H1 (cell line): ENCODE data around the gene PRSS53. TPM values are rescaled to one million over a fixed set of nuclear protein-coding genes. Genes with fewer than 3 reads are reported as not detected.

Experiments
- CTCF ChIA-PET: fragments of 300-600 bp; sonication (Branson Sonifier 250); formaldehyde crosslinking; loops from one replicate; lab custom pipeline; 2021; ENCODE audit not compliant: partially characterized antibody; lab: Charles Lee
- POLR2A ChIA-PET: fragments of 300-600 bp; sonication (Branson Sonifier 250); formaldehyde crosslinking; loops from one replicate; lab custom pipeline; 2021; ENCODE audit warnings: inconsistent platforms; ENCODE audit not compliant: partially characterized antibody; lab: Charles Lee
- DNase-seq, 2 experiments: peaks; one replicate each; pipeline versions ENCODE4 v3.0.0 to v3.0.0-alpha.2; 2010 to 2022; ENCODE audit warnings: low spot score in 2 of 2, low read depth in 1 of 2, mixed read lengths in 1 of 2
- FAIRE-seq: peaks from 2 replicates; lab custom pipeline; 2011; peaks lifted over from hg19 to GRCh38; lab: Jason Lieb, UNC
- H2AFZ ChIP-seq: 2 replicates; pipeline ENCODE4 v1.8.1; 2012; ENCODE audit warnings: low read length, inconsistent platforms
- H2AK5ac ChIP-seq: 2 replicates; pipeline ENCODE4 v1.6.1; 2013; ENCODE audit warnings: low read depth, low read length
- H2BK120ac ChIP-seq: replicated peaks from 2 replicates; pipeline ENCODE3; 2013; ENCODE audit warnings: low read depth, low read length, inconsistent platforms
- H2BK12ac ChIP-seq: 2 replicates; pipeline ENCODE4 v1.6.1; 2013; ENCODE audit warnings: low read depth, low read length
- H2BK15ac ChIP-seq: 2 replicates; pipeline ENCODE4 v1.6.1; 2013; ENCODE audit warnings: low read length
- H2BK20ac ChIP-seq: 2 replicates; pipeline ENCODE4 v1.6.1; 2013; ENCODE audit warnings: low read length
- H2BK5ac ChIP-seq: 2 replicates; pipeline ENCODE4 v1.6.1; 2013; ENCODE audit warnings: low read depth, low read length
- H3K14ac ChIP-seq: 2 replicates; pipeline ENCODE4 v1.6.1; 2013; ENCODE audit warnings: inconsistent platforms; ENCODE audit not compliant: insufficient read length
- H3K18ac ChIP-seq: 2 replicates; pipeline ENCODE4 v1.6.1; 2013; ENCODE audit warnings: low read length; ENCODE audit errors: extremely low read depth
- H3K23ac ChIP-seq: 2 replicates; pipeline ENCODE4 v1.6.1; 2013; ENCODE audit warnings: inconsistent platforms; ENCODE audit not compliant: insufficient read length
- H3K23me2 ChIP-seq: 2 replicates; pipeline ENCODE4 v1.6.1; 2013; ENCODE audit warnings: low read depth, low read length
- H3K27ac ChIP-seq: 2 replicates; pipeline ENCODE4 v1.6.1; 2011; ENCODE audit warnings: low read depth, low read length, inconsistent platforms
- H3K27me3 ChIP-seq, 4 experiments: replicated peaks in 1 of 4; 1 replicate in 1 of 4; 2 replicates in 3 of 4; pipeline versions ENCODE4 v1.6.1 to v1.8.1; 2011 to 2013; ENCODE audit warnings: low read length in 3 of 4, mild to moderate bottlenecking in 3 of 4, inconsistent platforms in 2 of 4, mixed read lengths in 2 of 4, moderate library complexity in 1 of 4; ENCODE audit not compliant: control insufficient read depth in 3 of 4, insufficient read depth in 3 of 4; ENCODE audit errors: extremely low read depth in 1 of 4
- H3K36me3 ChIP-seq, 4 experiments: 2 replicates each; pipeline versions ENCODE4 v1.6.1 to v1.8.1; 2011 to 2013; ENCODE audit warnings: mild to moderate bottlenecking in 4 of 4, low read length in 3 of 4, moderate library complexity in 2 of 4, control low read depth in 1 of 4, inconsistent platforms in 1 of 4; ENCODE audit not compliant: insufficient read depth in 4 of 4, control insufficient read depth in 2 of 4
- H3K4ac ChIP-seq: replicated peaks from 2 replicates; pipeline ENCODE3; 2013; ENCODE audit warnings: low read length, low read depth, mixed read lengths, inconsistent platforms; ENCODE audit not compliant: insufficient read length
- H3K4me1 ChIP-seq, 4 experiments: replicated peaks in 1 of 4; 1 replicate in 1 of 4; 2 replicates in 3 of 4; pipeline versions ENCODE4 v1.6.1 to v1.8.1; 2011 to 2013; ENCODE audit warnings: low read length in 3 of 4, inconsistent platforms in 2 of 4, mixed read lengths in 1 of 4; ENCODE audit not compliant: insufficient read depth in 4 of 4, control insufficient read depth in 3 of 4
- H3K4me2 ChIP-seq, 2 experiments: 2 replicates each; pipeline versions ENCODE4 v1.6.1 to v1.8.1; 2011 to 2013; ENCODE audit warnings: low read depth in 2 of 2, low read length in 2 of 2, control low read depth in 1 of 2, inconsistent platforms in 1 of 2, mild to moderate bottlenecking in 1 of 2; ENCODE audit not compliant: insufficient read depth in 1 of 2
- H3K4me3 ChIP-seq, 4 experiments: fragments of 200-600, 300-600 bp in 1 of 4; sonication (generic), shearing (Covaris generic), sonication (Bioruptor Twin) in 1 of 4; 2 replicates each; pipeline versions ENCODE4 v1.5.1 to v1.8.1; 2011 to 2016; ENCODE audit warnings: low read length in 4 of 4, low read depth in 3 of 4, control low read depth in 2 of 4, inconsistent platforms in 2 of 4, mild to moderate bottlenecking in 2 of 4, mixed read lengths in 1 of 4, moderate library complexity in 1 of 4; ENCODE audit not compliant: insufficient read depth in 2 of 4; ENCODE audit errors: extremely low read depth in 1 of 4
- H3K56ac ChIP-seq: replicated peaks from 2 replicates; pipeline ENCODE3; 2013; ENCODE audit warnings: low read depth, mild to moderate bottlenecking, mixed read lengths, low read length, inconsistent platforms; ENCODE audit not compliant: insufficient read length
- H3K79me1 ChIP-seq: 2 replicates; pipeline ENCODE4 v1.6.1; 2013; ENCODE audit warnings: low read depth, low read length, control low read depth
- H3K79me2 ChIP-seq, 2 experiments: 2 replicates each; pipeline versions ENCODE4 v1.6.1 to v1.8.1; 2012 to 2013; ENCODE audit warnings: low read length in 2 of 2, mild to moderate bottlenecking in 2 of 2, inconsistent platforms in 1 of 2; ENCODE audit not compliant: insufficient read depth in 2 of 2, control insufficient read depth in 1 of 2
- H3K9ac ChIP-seq, 4 experiments: replicated peaks in 1 of 4; 1 replicate in 1 of 4; 2 replicates in 3 of 4; pipeline versions ENCODE4 v1.6.1 to v1.8.1; 2011 to 2013; ENCODE audit warnings: low read depth in 3 of 4, low read length in 3 of 4, control low read depth in 2 of 4, mild to moderate bottlenecking in 2 of 4, moderate library complexity in 2 of 4, inconsistent platforms in 1 of 4; ENCODE audit errors: extremely low read depth in 1 of 4
- H3K9me3 ChIP-seq, 2 experiments: 2 replicates each; pipeline versions ENCODE4 v1.6.1 to v1.8.1; 2012 to 2013; ENCODE audit warnings: mild to moderate bottlenecking in 2 of 2, moderate library complexity in 2 of 2, control low read depth in 1 of 2, inconsistent platforms in 1 of 2, low read depth in 1 of 2, low read length in 1 of 2, mixed read lengths in 1 of 2; ENCODE audit not compliant: insufficient read depth in 2 of 2
- H4K20me1 ChIP-seq, 2 experiments: replicated peaks in 1 of 2; 2 replicates each; pipeline versions ENCODE3 to v1.8.1; 2011 to 2013; ENCODE audit warnings: inconsistent platforms in 2 of 2, low read length in 2 of 2, mild to moderate bottlenecking in 1 of 2; ENCODE audit not compliant: insufficient read depth in 2 of 2, control insufficient read depth in 1 of 2
- H4K5ac ChIP-seq: 2 replicates; pipeline ENCODE4 v1.6.1; 2013; ENCODE audit warnings: low read length, low read depth, mixed read lengths, inconsistent platforms; ENCODE audit not compliant: insufficient read length
- H4K8ac ChIP-seq: 2 replicates; pipeline ENCODE4 v1.8.0; 2013; ENCODE audit warnings: mild to moderate bottlenecking, moderate library complexity, low read length, inconsistent platforms; ENCODE audit not compliant: insufficient read depth; ENCODE audit errors: extremely low read depth
- H4K91ac ChIP-seq: replicated peaks from 2 replicates; pipeline ENCODE3; 2013; ENCODE audit warnings: low read length, mixed read lengths, inconsistent platforms; ENCODE audit not compliant: insufficient read length
- BACH1 ChIP-seq: IDR thresholded peaks from 2 replicates; pipeline ENCODE4 v1.6.1; 2012; ENCODE audit warnings: low read length, improper control_type of control experiment
- MAFK ChIP-seq: IDR thresholded peaks from 2 replicates; pipeline ENCODE4 v1.6.1; 2012; ENCODE audit warnings: low read depth, mild to moderate bottlenecking, improper control_type of control experiment, low read length
- PHF8 ChIP-seq: fragments of 200-600 bp; sonication (generic); conservative IDR thresholded peaks from 2 replicates; pipeline ENCODE4 v1.7.1; 2012; ENCODE audit warnings: low read depth, mild to moderate bottlenecking, inconsistent platforms, low read length, moderate library complexity
- YY1 ChIP-seq: IDR thresholded peaks from 2 replicates; pipeline ENCODE4 v1.6.1; 2011; ENCODE audit warnings: low read depth, mild to moderate bottlenecking, low read length
- WGBS, 2 experiments: shearing (Covaris generic) in 1 of 2; methylation state at CpG; one replicate each; pipeline versions ENCODE4 v1.1.6 to v1.1.7; 2013 to 2015; ENCODE audit warnings: low lambda C conversion rate in 2 of 2, mixed read lengths in 2 of 2, inconsistent platforms in 1 of 2, low coverage in 1 of 2, missing lambda C conversion rate in 1 of 2; ENCODE audit not compliant: insufficient replicate concordance in 2 of 2, insufficient coverage in 1 of 2, insufficient read length in 1 of 2; ENCODE audit errors: extremely low coverage in 1 of 2, missing lambda C conversion rate in 1 of 2; 5-methylcytosine and 5-hydroxymethylcytosine counted together
- polyA plus RNA-seq, 7 experiments: library from polyadenylated mRNA; depleted of rRNA in 3 of 7; stranded (reverse) in 5 of 7; unstranded in 2 of 7; fragments of >200 nt in 5 of 7; fragments of 200-250 nt in 2 of 7; gene quantifications; 1 replicate in 5 of 7; 2 replicates in 1 of 7; 4 replicates in 1 of 7; pipeline versions ENCODE4 v1.2.1 to v1.2.3, GENCODE V29; 2011 to 2013; ENCODE audit warnings: missing spikeins in 2 of 7, mixed read lengths in 2 of 7
- total RNA-seq: library from RNA; stranded (reverse); fragmentation: NEBNext Ultra II Directional; extraction: Animal tissue kit (Norgen Biotek cat#: 25700); gene quantifications from 2 replicates; pipeline ENCODE4 v1.2.1, GENCODE V29; 2021
- TF ChIP-seq, protein P1 (sequence below): IDR thresholded peaks from 2 replicates; pipeline ENCODE4 v1.6.1; 2011; ENCODE audit warnings: low read length, improper control_type of control experiment
- TF ChIP-seq, protein P2 (sequence below): IDR thresholded peaks from 2 replicates; pipeline ENCODE4 v1.6.1; 2012; ENCODE audit warnings: inconsistent platforms

PRSS53 gene
- total and polyA plus RNA-seq, 2 of the 8 experiments (the other 6 are each of a cell fraction or from before 2014, with no cell fraction given) = 1.7 to 2.6 TPM

DNA sequence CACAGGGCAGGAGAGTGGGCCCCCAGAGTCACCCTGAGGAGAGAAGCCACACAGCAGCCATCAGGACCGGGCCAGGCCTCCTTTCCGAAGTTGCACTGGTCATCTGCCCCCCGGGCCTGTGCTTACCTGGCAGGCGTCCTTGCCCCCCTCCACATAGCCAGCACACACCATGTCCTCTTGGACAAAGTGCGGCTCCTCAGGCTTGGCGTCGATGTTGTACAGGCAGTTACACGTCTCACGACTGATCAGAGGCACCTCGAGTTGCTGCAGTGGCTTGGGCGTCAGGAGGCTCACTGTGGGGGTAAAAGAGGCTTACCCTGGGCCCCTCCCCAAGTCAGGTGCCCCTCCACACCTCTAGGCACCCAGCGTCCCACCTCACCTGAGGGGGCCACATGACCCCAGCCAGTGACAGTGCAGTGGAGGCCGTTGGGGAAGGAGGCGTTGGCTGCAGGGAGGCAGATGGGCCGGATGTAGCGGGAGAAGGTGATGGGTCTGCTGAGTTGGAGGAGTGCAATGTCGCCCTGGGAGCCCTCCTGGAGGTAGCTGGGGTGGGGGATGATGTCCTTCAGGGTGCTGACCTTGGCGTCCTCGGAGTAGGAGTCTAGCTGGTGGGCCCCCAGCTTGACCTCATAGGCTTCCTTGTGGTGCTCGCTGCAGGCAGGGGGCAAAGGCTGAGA is 43.7 kb upstream of the PRSS53 start:
- H3K4me1 ChIP-seq = peaks cover 0 to 39% (median 32%) of the 10 kb centered on the region in 4 experiments; a peak in 6 of 7 replicates
- H3K18ac ChIP-seq = no peak overlapping the region
- H2AK5ac ChIP-seq = no peak overlapping the region
- H3K36me3 ChIP-seq = peaks cover 14 to 27% (median 18%) of the 10 kb centered on the region in 4 experiments
- H3K23ac ChIP-seq = no peak overlapping the region
- H3K4me2 ChIP-seq = no peak overlapping the region
- H3K4me3 ChIP-seq = no peak overlapping the region
- DNase-seq = no peak
- H2BK5ac ChIP-seq = no peak overlapping the region
- no peak overlapping the region for H2BK20ac ChIP-seq
- no peak overlapping the region for H3K56ac ChIP-seq
- WGBS, 2 experiments = 87% methylated on average over 20 of the region's 20 CpGs; no CpG with 5 or more reads in 1 of the 2 experiments
- H3K27ac ChIP-seq = no peak overlapping the region
- peaks cover 16% of the 10 kb centered on the region for H3K23me2 ChIP-seq
- no peak overlapping the region for H4K8ac ChIP-seq
- no peak overlapping the region for H3K9ac ChIP-seq
- H3K4ac ChIP-seq = no peak overlapping the region
- 0 out of 2 replicates have a peak overlapping the region, but pooled peaks have one; percentile 29 for H2BK15ac ChIP-seq
- no peak for TF ChIP-seq MAFK
- TF ChIP-seq, protein P1, sequence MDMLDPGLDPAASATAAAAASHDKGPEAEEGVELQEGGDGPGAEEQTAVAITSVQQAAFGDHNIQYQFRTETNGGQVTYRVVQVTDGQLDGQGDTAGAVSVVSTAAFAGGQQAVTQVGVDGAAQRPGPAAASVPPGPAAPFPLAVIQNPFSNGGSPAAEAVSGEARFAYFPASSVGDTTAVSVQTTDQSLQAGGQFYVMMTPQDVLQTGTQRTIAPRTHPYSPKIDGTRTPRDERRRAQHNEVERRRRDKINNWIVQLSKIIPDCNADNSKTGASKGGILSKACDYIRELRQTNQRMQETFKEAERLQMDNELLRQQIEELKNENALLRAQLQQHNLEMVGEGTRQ = no peak
- TF ChIP-seq, protein P2, sequence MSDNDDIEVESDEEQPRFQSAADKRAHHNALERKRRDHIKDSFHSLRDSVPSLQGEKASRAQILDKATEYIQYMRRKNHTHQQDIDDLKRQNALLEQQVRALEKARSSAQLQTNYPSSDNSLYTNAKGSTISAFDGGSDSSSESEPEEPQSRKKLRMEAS = no peak
- no peak for TF ChIP-seq BACH1
- no peak for TF ChIP-seq PHF8
- TF ChIP-seq YY1 = no peak
- TF ChIP-seq, all 59 proteins: peak for 0
- ChIA-PET CTCF (interaction anchor here (1.5 kb wide), 1 partner anchor 39 kb away, joined by 5 read pairs; no protein-coding TSS in a partner anchor), POLR2A (interaction anchor here (0.6 to 34.9 kb wide), 7 partner anchors 4 to 58 kb away, joined by 3 to 713 read pairs (median 6); partner anchors contain the start of genes BCKDK, FUS, KAT8 and PRSS36)
- Histone ChIP-seq H2BK120ac (no peak overlapping the region), H2BK12ac (no peak overlapping the region), H3K27me3 (no peaks in the 10 kb centered on the region), H2AFZ (no peak overlapping the region), H4K20me1 (peaks cover 6 to 7% of the 10 kb centered on the region in 2 experiments), H4K91ac (no peak overlapping the region), H3K9me3 (no peaks in the 10 kb centered on the region), H3K79me2 (peaks cover 0 to 19% of the 10 kb centered on the region in 2 experiments; a peak in 2 of 4 replicates), H3K14ac (no peak overlapping the region), H4K5ac (no peak overlapping the region), H3K79me1 (peaks cover 9% of the 10 kb centered on the region)
- FAIRE-seq = no peak
